HepG2 (cell line): ENCODE results near the gene UVSSA.

Source experiments
- CEBPB ChIP-seq: IDR thresholded peaks from 2 replicates; pipeline ENCODE4 v1.6.1; 2011; ENCODE audit warnings: low read depth, low read length, improper control_type of control experiment, borderline replicate concordance
- CTCF ChIP-seq: sonication (generic); formaldehyde crosslinking; IDR thresholded peaks from 2 replicates; pipeline ENCODE4 v1.5.0; 2020; ENCODE audit warnings: mild to moderate bottlenecking, missing genetic modification reagents, moderate library complexity
- DNMT3B ChIP-seq: conservative IDR thresholded peaks from 2 replicates; pipeline ENCODE4 v1.6.1; 2016; ENCODE audit warnings: missing biosample characterization, control low read depth
- EZH2 ChIP-seq: conservative IDR thresholded peaks from 2 replicates; pipeline ENCODE4 v1.6.1; 2012; ENCODE audit warnings: mild to moderate bottlenecking, low read depth, low read length, moderate library complexity
- ZFP36L1 ChIP-seq: sonication (generic); formaldehyde crosslinking; IDR thresholded peaks from 2 replicates; pipeline ENCODE4 v1.8.0; 2022; ENCODE audit warnings: mild to moderate bottlenecking, missing genetic modification reagents, moderate library complexity
- ZFX ChIP-seq: sonication (generic); formaldehyde crosslinking; IDR thresholded peaks from 2 replicates; pipeline ENCODE4 v1.4.0; 2020; ENCODE audit warnings: mild to moderate bottlenecking, low read depth, missing genetic modification reagents, moderate library complexity
- ZNF282 ChIP-seq: fragments of 450-650 bp; IDR thresholded peaks from 2 replicates; pipeline ENCODE4 v1.6.1; 2018; ENCODE audit not compliant: partially characterized antibody
- ZNF83 ChIP-seq: sonication (generic); formaldehyde crosslinking; IDR thresholded peaks from 2 replicates; pipeline ENCODE4 v1.4.0; 2020; ENCODE audit warnings: missing genetic modification reagents, mild to moderate bottlenecking, borderline replicate concordance

- TF ChIP-seq ZFP36L1 (no peak), CEBPB (no peak), ZNF83 (CRISPR knock-in tag) (no peak), EZH2 (no peak), ZNF282 (no peak), CTCF (CRISPR knock-in tag) (no peak), ZFX (CRISPR knock-in tag) (no peak), DNMT3B (CRISPR knock-in tag) (no peak)
Observed at GRCh38 chr4:1407657-1408333, 60.8 kb downstream of the UVSSA start.
